ENCODE measurements around the gene C10orf62.

DNA sequence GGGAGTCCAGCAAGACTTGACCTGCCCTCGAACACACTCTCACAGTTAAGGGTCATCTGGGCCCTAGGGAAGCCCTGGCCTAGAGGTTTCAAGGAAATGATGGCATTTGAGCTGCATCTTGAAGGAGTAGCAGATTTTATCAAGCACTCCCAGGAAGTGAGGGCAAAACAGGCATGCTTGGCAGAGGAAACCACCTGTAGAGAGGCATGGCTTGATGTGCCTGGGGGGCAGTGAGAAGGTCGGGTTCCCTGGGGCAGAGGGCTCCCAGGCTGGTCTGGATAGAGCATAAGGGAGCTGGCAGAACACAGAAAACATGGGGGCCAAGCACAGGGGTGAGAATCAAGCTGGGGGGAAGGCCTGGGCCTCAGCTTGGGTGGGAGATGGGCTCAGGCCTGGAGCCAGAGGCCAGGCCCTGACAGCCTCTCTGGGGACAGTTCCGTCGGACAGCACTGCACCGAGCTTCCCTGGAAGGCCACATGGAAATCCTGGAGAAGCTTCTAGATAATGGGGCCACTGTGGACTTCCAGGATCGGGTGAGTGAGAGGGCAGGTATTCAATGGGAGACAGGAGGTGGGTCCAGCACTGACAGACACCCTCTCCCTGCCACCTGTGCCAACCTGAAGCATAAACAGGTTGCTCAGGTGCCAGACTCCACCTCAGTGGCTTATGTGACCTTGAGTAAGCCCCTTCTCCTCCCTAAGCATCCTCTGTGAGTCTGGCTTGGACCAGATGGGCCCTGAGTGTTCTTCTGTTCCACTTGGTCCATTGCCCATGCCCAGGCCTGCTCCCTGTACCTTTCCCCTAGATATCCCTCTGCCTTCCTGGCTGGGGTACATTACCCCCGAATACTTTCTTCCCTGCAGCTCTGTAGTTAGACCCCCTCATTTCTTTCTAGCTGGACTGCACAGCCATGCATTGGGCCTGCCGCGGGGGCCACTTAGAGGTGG lies 8.8 kb upstream of the C10orf62 start:
- TF ChIP-seq POLR2A (IDR thresholded peaks at IDR 0.05), result no peak
- TF ChIP-seq, protein P1, sequence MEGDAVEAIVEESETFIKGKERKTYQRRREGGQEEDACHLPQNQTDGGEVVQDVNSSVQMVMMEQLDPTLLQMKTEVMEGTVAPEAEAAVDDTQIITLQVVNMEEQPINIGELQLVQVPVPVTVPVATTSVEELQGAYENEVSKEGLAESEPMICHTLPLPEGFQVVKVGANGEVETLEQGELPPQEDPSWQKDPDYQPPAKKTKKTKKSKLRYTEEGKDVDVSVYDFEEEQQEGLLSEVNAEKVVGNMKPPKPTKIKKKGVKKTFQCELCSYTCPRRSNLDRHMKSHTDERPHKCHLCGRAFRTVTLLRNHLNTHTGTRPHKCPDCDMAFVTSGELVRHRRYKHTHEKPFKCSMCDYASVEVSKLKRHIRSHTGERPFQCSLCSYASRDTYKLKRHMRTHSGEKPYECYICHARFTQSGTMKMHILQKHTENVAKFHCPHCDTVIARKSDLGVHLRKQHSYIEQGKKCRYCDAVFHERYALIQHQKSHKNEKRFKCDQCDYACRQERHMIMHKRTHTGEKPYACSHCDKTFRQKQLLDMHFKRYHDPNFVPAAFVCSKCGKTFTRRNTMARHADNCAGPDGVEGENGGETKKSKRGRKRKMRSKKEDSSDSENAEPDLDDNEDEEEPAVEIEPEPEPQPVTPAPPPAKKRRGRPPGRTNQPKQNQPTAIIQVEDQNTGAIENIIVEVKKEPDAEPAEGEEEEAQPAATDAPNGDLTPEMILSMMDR (IDR thresholded peaks at IDR 0.05), result no peak
